Stimulated activated memory B cell treated with anti-CD40 and anti-IgM and Interleukin-4, amounts not matched to agents 10 μg/mL and 1 μg/mL and 100 μg/mL, for 72 hours (primary cell): ENCODE measurements around the gene KRT20.
A peak's percentile ranks its signal among the peaks of the same experiment; 100 is the strongest.

Experiments
- ATAC-seq: fragments of 150-1000 bp; cut with Tn5 transposase; 2 replicates; pipeline ENCODE4 v1.10.0; 2021
- H3K27ac Mint-ChIP-seq: one replicate; pipeline ENCODE4 v1.8.0; 2022; ENCODE audit warnings: mild to moderate bottlenecking, mixed read lengths
- H3K27me3 Mint-ChIP-seq: one replicate; pipeline ENCODE4 v1.8.0; 2022; ENCODE audit warnings: mixed read lengths
- H3K36me3 Mint-ChIP-seq: one replicate; pipeline ENCODE4 v1.8.0; 2022; ENCODE audit warnings: mixed read lengths
- H3K4me1 Mint-ChIP-seq: one replicate; pipeline ENCODE4 v1.8.0; 2022; ENCODE audit warnings: mixed read lengths
- H3K4me3 Mint-ChIP-seq: one replicate; pipeline ENCODE4 v1.8.0; 2022; ENCODE audit warnings: mild to moderate bottlenecking, moderate library complexity, mixed read lengths
- H3K9me3 Mint-ChIP-seq: one replicate; pipeline ENCODE4 v1.8.0; 2022; ENCODE audit warnings: mixed read lengths

KRT20 gene

DNA sequence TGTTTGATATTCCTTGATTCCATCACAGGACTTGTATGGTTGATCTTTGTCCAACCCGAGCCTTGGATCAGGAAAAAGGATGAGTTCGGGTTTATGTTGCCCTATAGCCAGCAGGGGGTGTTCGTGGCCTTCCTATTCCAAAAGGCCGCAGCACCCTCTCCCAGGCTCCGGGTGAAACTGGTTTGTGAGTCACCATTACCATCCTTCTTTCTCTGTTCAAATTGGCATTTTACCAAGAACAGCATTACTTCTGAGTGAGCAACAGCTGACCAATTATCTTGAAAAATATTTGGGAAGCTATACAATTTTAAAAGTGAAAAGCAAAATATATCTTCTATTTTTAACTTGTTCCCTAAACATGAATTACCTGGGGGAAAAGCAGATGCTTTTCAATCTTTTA lies 24.3 kb upstream of the KRT20 start:
- Mint-ChIP-seq H3K27me3 (peaks cover 58% of the 10 kb centered on the region), H3K27ac (no peak overlapping the region), H3K9me3 (no peaks in the 10 kb centered on the region), H3K4me3 (no peak overlapping the region), H3K4me1 (no peaks in the 10 kb centered on the region), H3K36me3 (no peaks in the 10 kb centered on the region)
- ATAC-seq: peak; percentile 70

DNA sequence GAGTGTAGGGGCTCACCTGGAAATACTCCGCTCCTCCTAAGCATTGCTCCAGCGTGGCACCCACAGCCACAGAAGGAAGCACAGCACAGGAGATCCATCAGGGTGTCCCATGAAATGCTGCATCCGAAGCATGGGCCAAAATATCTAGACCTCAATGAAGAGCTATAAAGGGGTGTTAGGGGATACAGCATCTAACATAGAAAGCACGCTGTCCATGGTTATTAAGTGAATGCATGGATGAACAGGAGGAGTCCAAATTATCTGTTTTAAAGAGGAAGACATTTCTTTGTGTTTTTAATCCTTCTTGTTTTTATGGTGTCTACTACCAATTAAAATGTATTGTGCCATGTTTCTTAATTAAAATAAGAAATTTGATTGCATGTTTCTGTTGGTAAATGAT lies 21.6 kb upstream of the KRT20 start:
- peaks cover 9% of the 10 kb centered on the region for H3K4me1 Mint-ChIP-seq
- H3K4me3 Mint-ChIP-seq: no peak overlapping the region
- peaks cover 69% of the 10 kb centered on the region for H3K27me3 Mint-ChIP-seq
- H3K36me3 Mint-ChIP-seq: no peaks in the 10 kb centered on the region
- H3K9me3 Mint-ChIP-seq: no peaks in the 10 kb centered on the region
- H3K27ac Mint-ChIP-seq: no peak overlapping the region
- no peak for ATAC-seq

DNA sequence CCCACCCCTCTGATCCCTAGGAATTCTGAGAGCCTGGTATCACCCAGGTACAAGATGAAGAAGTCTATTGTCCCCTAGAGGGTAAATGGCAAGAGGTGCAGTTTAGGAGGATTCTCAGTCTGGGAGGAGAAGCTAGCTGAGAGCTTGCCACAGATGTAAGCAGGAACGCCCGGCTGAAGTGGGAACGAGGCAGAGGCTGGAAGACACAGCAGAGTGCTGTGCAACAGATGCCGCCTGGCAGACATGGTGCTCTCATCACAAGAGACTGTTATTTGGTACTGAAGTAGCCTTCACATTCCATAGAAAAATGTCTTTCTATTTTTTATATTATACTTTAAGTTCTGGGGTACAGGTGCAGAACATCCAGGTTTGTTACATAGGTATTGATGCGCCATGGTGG lies 20.3 kb upstream of the KRT20 start:
- Mint-ChIP-seq H3K4me1 (peaks cover 9% of the 10 kb centered on the region), H3K36me3 (no peaks in the 10 kb centered on the region), H3K27me3 (peaks cover 77% of the 10 kb centered on the region), H3K4me3 (no peak overlapping the region), H3K27ac (no peak overlapping the region), H3K9me3 (no peaks in the 10 kb centered on the region)
- ATAC-seq: no peak

DNA sequence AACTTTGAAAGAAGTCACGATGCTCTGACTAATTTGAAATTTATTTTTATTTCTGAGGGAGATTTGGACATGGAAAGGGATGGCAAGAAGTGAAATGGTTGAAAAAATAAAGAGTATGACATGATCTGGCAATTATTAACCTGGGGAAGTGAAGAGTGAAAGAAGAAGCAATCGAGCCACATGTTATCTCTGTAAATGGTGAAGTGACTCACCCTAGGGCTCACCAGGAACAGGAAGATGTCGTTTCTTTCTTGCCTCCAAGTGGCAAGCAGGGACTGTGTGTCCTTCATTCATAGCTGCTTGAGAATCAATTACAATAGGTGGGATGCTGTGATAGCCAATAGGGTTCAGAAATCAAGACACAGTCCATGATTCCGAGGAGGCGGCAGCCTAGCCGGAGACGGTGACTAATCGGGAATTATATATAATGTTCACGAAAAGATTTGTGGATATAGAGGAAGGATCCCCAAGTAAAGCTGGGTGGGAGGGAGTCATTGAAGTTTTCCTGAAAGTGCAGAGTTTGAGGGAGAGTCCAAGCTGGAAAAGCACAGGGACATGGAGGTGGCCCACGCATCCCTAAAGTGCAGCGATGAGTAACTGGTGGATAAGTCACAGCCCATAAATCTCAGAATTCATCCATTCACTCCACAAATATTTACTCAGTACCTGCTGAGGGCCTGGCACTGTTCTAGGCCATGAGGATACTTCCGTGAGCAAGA lies 18.2 kb upstream of the KRT20 start:
- Mint-ChIP-seq H3K27me3 (peaks cover 80% of the 10 kb centered on the region), H3K36me3 (no peaks in the 10 kb centered on the region), H3K27ac (peak overlapping the region; percentile 8), H3K4me3 (no peak overlapping the region), H3K9me3 (no peaks in the 10 kb centered on the region), H3K4me1 (peaks cover 9% of the 10 kb centered on the region)
- peak; percentile 74 for ATAC-seq

DNA sequence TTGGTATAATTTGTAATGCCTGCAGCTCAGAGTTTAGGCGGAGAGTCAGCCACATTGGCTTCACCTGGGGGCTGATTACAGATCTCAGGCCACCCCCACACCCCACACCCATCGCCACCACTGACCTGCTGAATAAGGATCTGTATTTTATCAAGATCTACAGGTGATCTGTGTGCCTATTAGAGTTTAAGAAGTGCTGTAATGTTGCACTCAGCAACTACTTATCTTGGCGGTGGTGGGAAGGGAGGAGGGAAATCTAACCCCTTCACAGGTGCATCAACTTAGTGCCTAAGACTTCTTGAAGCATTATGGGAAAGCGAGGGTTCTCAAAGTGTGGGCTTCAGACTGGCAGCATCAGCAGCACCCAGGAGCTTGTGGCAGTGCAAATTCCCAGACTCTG lies 17.5 kb upstream of the KRT20 start:
- Mint-ChIP-seq H3K4me3 (no peak overlapping the region), H3K27ac (peak overlapping the region; percentile 8), H3K4me1 (peaks cover 9% of the 10 kb centered on the region), H3K9me3 (no peaks in the 10 kb centered on the region), H3K27me3 (peaks cover 73% of the 10 kb centered on the region), H3K36me3 (no peaks in the 10 kb centered on the region)
- no peak for ATAC-seq

DNA sequence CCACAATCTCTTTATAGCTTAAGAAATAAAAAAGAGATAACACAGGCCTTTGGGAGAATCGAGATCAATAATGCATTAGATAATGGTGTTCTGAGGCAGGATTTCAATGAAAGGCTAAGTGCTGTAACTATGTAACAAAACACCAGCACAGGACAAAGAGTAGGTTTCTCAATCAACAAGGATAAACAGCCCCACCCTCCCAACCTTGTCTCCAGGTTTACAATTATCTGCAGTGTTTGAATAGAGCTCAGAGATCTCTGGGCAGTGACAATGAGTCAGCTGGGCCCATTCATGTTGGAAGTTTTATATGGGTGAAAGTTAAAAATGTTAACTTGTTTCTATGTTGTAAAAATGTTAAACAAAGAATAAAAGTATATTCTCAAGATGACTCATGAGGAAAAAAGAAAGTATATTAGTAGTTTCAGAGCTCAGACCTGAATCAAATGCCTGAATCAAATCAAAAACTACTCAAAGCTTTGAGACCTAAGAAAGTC lies 17.0 kb upstream of the KRT20 start:
- Mint-ChIP-seq H3K36me3 (no peaks in the 10 kb centered on the region), H3K27ac (no peak overlapping the region), H3K4me1 (peaks cover 9% of the 10 kb centered on the region), H3K9me3 (no peaks in the 10 kb centered on the region), H3K4me3 (no peak overlapping the region), H3K27me3 (peaks cover 68% of the 10 kb centered on the region)
- no peak for ATAC-seq

DNA sequence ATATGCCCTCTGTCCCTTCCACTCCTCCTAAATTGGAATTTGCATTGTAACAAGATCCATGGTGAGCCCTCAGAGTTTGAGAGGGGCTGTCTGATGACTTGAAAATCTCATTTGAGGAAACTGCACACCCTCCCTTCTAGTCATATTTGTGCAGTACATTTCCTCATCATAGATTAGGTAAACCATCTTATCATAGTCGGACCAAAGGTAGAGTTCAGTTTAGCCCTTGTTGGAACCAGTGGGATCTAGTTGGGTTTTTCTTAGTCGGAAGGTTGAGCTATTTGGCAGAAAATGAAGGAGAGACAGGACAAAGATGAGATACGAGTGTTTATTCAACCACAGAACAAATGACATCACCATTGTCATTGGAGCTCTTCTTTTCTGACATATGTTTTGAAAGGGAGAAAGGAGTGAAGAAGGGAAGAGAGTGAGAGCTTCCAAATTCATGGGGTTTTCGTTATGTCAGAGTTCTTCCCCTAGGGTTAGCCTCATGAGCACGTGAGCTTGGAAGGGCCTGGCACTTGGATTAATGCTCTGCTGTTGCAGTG lies 15.8 kb upstream of the KRT20 start:
- Mint-ChIP-seq H3K9me3 (no peaks in the 10 kb centered on the region), H3K4me3 (no peak overlapping the region), H3K4me1 (peaks cover 9% of the 10 kb centered on the region), H3K27ac (no peak overlapping the region), H3K27me3 (peaks cover 57% of the 10 kb centered on the region), H3K36me3 (no peaks in the 10 kb centered on the region)
- no peak for ATAC-seq

DNA sequence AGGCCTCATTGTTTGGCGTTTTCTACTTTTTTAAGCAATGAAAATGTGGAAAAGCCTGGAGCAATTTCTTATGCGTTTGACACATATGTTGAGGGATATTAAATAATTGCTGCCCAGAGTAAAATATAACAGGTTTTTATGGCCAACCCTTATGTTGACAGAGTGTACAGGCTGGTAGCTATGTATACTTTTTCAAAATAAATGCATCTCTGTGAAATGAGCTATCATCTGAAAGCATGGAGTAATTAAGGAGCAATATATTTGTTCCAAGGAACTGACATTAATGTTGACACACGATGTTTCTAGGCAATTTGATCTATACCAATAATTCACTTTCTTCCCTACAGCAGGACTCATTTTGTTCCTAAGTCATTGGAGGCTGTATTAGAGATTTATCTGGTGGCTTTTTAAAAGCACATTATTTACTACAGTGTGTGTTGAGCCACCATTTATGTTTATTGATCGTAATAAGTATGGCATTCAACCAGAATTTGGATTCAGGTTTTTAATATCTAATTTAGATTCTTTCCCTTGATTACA lies 11.9 kb upstream of the KRT20 start:
- H3K36me3 Mint-ChIP-seq: no peaks in the 10 kb centered on the region
- H3K4me1 Mint-ChIP-seq: peaks cover 7% of the 10 kb centered on the region
- no peak for ATAC-seq
- H3K9me3 Mint-ChIP-seq: no peaks in the 10 kb centered on the region
- H3K4me3 Mint-ChIP-seq: no peak overlapping the region
- no peak overlapping the region for H3K27ac Mint-ChIP-seq
- H3K27me3 Mint-ChIP-seq: peaks cover 58% of the 10 kb centered on the region

DNA sequence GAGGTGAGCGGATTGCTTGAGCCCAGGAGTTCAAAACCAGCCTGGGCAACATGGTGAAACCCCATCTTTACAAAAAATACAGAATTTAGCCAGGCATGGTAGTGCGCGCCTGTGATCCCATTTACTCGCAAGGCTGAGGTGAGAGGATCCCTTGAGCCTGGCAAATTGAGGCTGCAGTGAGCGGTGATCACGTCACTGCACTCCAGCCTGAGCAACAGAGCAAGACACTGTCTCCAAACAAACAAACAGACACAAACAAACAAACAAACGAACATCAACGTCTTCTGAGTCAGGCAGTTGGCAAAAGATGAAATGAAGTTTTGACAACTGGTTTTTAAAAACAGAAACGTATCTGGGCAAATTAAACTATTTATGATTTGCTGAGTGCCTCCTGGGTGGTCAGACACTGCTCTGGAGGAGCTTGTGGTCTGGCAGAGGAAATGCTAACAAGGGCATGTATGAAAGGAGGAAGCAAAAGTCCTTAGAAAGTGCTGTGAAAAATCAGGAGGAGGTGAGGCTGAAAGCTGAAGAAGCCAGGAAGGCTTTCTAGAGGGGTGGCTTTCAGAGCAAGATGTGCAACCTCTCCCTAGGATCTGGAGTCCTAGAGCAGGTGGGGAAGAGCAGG lies 10.2 kb upstream of the KRT20 start:
- H3K36me3 Mint-ChIP-seq: no peaks in the 10 kb centered on the region
- H3K4me1 Mint-ChIP-seq: peaks cover 7% of the 10 kb centered on the region
- H3K27ac Mint-ChIP-seq: no peak overlapping the region
- peaks cover 44% of the 10 kb centered on the region for H3K27me3 Mint-ChIP-seq
- no peak for ATAC-seq
- no peaks in the 10 kb centered on the region for H3K9me3 Mint-ChIP-seq
- no peak overlapping the region for H3K4me3 Mint-ChIP-seq

DNA sequence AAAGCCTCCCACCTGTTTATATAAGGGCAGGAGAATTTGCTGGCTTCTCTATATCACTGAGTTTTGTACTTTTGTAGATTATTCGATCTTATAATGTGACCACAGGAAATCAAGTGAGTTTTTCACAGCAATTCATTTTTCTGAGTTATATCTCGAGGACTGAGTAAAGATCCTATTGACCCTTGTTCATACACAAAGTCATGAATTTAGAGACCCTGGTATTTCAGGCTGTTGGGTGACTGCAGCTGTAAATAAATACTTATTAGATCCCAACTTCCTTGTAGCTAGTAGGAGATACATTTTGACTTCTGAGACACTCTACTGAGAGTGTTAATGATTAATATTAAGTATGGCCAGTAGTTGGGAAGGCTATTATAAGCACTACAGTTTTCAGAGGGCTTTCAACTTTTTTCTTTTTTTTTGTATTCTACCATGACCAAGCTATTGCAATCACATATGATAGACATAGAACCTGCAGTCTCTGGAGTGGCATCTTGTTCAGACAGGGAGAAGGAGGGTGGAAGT lies 3.2 kb upstream of the KRT20 start:
- Mint-ChIP-seq H3K27ac (no peak overlapping the region), H3K27me3 (peaks cover 33% of the 10 kb centered on the region), H3K4me3 (no peak overlapping the region), H3K4me1 (peaks cover 7% of the 10 kb centered on the region), H3K36me3 (no peaks in the 10 kb centered on the region), H3K9me3 (no peaks in the 10 kb centered on the region)
- ATAC-seq: no peak

DNA sequence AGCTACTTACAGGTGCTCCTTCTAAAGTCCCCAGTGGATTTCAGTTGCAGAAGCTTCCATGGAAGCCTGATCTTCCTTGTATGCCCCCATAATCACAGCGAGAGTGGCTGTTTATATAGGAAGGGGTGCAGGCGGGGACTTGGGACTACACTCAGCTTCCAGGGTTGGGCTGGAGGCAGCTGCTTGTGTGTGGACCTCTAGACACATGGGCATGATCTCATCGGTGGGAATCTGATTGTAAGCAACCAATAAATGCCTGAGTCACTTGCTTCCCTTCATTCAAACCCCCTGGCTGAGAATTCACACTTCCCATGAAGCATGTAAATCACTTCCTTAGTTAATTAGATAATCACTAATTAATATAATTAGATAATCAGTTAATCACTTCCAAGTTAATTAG lies 1.0 kb upstream of the KRT20 start:
- Mint-ChIP-seq H3K27ac (no peak overlapping the region), H3K4me3 (no peak overlapping the region), H3K27me3 (peaks cover 21% of the 10 kb centered on the region), H3K4me1 (no peaks in the 10 kb centered on the region), H3K36me3 (no peaks in the 10 kb centered on the region), H3K9me3 (no peaks in the 10 kb centered on the region)
- no peak for ATAC-seq

DNA sequence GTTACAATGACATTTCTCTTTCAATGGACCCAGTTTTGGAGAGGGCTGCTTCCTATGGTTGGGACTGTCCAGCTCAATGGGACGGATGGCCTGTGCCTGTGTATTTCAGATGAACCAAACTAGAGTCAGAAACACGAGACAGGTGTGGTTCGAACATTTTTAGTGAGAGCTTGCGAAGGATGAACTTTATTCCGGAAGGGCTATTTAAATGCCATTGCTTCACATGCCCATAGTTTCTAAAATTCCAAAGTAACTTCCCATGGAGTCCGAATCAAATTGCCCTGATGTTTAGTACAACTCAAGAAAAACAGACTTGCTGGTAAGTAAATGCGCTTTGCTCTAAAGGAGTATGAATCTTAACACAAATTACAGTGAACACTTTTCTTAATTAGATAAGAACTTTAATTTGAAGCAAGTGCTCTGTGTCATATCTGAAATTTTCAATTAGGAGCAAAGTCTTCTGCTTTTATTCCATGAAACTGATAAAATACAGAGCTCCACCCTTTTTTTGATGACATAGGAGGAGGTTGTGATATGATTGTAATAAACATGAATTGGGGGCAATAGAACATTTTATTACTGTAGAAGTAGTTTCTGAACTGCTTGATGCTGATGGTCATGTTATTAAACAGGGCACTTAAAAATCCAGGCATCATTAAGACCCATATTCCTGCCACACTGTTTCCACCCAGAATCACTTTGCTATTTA lies 1.3 kb downstream of the KRT20 start:
- H3K4me3 Mint-ChIP-seq: no peak overlapping the region
- no peak for ATAC-seq
- H3K27me3 Mint-ChIP-seq: peaks cover 8% of the 10 kb centered on the region
- no peak overlapping the region for H3K27ac Mint-ChIP-seq
- H3K9me3 Mint-ChIP-seq: no peaks in the 10 kb centered on the region
- H3K36me3 Mint-ChIP-seq: no peaks in the 10 kb centered on the region
- no peaks in the 10 kb centered on the region for H3K4me1 Mint-ChIP-seq

DNA sequence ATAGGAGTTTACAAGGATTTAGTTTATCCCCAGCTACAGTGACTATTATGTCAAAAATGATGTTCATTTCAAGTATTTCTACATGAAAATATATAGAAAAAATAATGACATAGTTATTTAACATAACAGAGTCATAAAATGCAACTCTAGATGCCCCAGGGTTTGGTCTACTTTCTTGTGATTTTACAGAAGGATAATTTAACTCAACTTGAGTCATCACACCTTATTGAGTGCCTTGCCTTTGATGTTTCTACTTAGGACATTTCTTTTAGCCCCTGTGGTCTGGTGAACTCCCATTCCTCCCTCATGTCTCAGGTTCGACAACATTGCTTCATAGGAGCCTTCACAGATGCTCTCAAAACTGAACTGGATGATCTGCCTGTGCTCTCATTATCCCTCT lies 2.0 kb downstream of the KRT20 start:
- Mint-ChIP-seq H3K36me3 (no peaks in the 10 kb centered on the region), H3K4me1 (no peaks in the 10 kb centered on the region), H3K4me3 (no peak overlapping the region), H3K27me3 (peaks cover under 1% of the 10 kb centered on the region), H3K9me3 (no peaks in the 10 kb centered on the region), H3K27ac (no peak overlapping the region)
- ATAC-seq: no peak

DNA sequence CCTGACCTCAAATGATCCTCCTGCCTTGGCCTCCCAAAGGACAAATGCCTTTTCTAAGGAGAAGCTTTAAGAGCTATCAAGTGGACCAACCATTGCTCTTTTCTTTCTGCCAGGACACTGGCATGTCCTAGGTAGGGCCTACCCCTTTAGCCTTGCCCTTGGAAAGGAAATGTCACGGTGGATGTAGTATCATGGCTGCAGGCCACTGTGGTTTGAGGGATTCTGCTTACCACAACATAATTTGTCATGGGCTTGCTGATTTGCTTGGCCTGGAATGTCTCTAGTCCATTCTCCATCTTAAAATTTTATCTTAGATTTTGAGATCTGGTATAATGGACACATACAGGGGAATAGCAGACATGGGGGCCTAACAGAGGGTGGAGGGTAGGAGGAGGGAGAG lies 6.0 kb downstream of the KRT20 start:
- H3K36me3 Mint-ChIP-seq: no peaks in the 10 kb centered on the region
- no peak overlapping the region for H3K4me3 Mint-ChIP-seq
- ATAC-seq: no peak
- H3K27ac Mint-ChIP-seq: no peak overlapping the region
- H3K4me1 Mint-ChIP-seq: no peaks in the 10 kb centered on the region
- no peaks in the 10 kb centered on the region for H3K27me3 Mint-ChIP-seq
- H3K9me3 Mint-ChIP-seq: no peaks in the 10 kb centered on the region

DNA sequence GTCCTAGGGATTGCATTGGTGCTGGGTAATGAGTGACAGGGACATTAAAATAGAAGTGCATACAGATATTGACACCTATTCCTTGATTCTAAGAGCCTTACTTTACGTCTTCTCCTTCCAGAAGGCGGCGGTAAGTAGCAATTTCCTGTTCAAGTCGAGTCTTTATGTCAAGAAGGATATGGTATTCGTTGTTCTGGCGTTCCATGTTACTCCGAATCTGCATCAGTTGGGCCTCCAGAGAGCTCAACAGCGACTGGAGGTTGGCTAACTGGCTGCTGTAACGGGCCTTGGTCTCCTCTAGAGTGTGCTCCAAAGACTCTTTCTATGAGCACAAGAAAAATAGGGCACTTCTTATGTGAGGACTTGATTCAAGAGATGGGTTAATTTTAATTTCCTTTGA lies 7.0 kb downstream of the KRT20 start:
- Mint-ChIP-seq H3K4me3 (no peak overlapping the region), H3K9me3 (no peaks in the 10 kb centered on the region), H3K27me3 (no peaks in the 10 kb centered on the region), H3K4me1 (no peaks in the 10 kb centered on the region), H3K27ac (no peak overlapping the region), H3K36me3 (no peaks in the 10 kb centered on the region)
- no peak for ATAC-seq
